Measurements from ENCODE around the gene CFD.

CFD gene

DNA sequence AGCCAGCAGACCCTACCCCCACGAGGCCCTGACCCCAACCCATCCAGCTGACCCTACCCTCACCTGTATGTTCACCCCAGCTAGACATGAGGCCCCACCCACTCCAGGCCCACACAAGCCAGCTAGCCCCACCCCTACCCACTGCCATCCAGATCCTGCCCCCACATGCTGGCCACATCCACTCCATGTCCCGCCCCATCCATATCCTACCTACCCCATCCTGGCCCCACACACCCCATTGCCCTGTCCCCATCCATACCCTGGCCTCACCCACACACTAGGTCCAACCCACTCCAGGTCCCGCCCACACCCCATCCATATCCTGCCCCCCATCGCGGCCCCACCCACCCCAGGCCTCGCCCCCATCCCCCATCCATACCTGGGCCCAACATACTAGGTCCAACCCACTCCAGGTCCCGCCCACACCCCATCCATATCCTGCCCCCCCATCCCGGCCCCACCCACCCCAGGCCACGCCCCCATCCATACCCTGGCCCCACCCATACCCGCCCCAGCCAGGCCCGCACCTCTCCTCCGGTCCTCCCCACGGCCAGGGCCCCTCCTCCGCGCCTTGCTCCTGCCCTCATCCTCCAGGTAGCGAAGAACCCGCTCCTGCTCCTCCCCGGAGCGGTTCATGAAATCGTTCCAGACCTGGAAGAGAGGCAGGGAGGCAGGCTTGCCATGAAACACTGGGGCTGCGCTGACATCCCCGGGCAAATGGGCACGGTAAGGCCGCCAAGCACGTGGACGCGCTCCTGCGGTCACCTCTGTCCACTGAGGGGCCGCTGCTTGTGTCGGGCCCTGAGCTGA is 41.0 kb downstream of the CFD start:
- H3K9me3 ChIP-seq (ENCODE audit: control insufficient read depth, low read depth, low read length) = no peaks in the 10 kb centered on the region
- no peak overlapping the region for H3K4me3 ChIP-seq (ENCODE audit: low read length)
- H3K27ac ChIP-seq (ENCODE audit: low read length) = no peak overlapping the region
- H3K4me1 ChIP-seq (ENCODE audit: control insufficient read depth, low read depth, low read length) = no peaks in the 10 kb centered on the region
- no peaks in the 10 kb centered on the region for H3K36me3 ChIP-seq (ENCODE audit: control insufficient read depth, low read depth, low read length)
- no peak overlapping the region for H3K9ac ChIP-seq (ENCODE audit: low read length)
- H3K27me3 ChIP-seq (ENCODE audit: control insufficient read depth, insufficient read depth, low read length) = no peaks in the 10 kb centered on the region

DNA sequence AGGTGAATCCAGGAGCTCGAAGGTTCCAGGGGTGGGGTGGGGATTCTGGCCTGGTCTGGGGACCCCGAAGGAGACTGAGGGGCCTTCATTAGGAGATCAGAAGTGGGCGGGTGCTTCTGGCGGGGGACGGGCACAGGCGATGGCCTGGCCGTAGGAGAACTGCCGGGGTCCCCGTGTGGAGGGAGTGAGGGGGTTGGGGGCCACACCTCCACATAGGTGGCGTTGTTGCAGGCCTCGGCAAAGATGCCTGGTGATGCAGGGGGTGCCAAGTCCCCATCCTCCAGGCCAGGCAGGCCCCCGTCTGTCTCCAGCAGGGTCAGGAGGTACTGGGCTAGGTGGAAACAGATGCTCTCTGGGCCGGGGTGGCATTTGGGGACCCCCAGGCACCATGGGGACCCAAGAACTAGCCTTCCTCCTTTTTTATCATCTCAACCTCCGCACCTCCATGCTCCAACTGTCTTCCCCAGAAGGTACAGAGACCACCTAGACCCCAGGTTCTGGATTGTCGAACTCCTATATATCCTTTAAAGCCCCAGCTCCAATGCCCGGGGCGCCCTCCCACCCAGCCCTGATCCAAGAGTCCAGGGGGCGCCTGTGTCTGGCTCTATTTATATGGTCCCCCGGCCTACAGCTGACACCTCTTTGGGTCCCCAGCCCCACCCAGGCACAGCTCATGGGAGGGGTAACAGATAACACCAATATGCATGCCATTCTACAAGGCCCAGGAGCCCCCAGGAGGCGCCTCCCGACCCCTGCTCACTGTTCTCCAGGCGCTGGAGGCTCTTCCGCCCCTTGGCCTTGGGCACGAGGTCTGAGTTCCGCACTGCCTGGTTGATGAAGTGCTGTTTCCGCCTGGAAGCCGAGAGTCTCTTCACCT is 42.0 kb downstream of the CFD start:
- H3K9ac ChIP-seq (ENCODE audit: low read length) = no peak overlapping the region
- H3K27ac ChIP-seq (ENCODE audit: low read length) = no peak overlapping the region
- H3K27me3 ChIP-seq (ENCODE audit: control insufficient read depth, insufficient read depth, low read length) = no peaks in the 10 kb centered on the region
- H3K4me3 ChIP-seq (ENCODE audit: low read length) = no peak overlapping the region
- H3K9me3 ChIP-seq (ENCODE audit: control insufficient read depth, low read depth, low read length) = no peaks in the 10 kb centered on the region
- H3K4me1 ChIP-seq (ENCODE audit: control insufficient read depth, low read depth, low read length) = no peaks in the 10 kb centered on the region
- no peaks in the 10 kb centered on the region for H3K36me3 ChIP-seq (ENCODE audit: control insufficient read depth, low read depth, low read length)

DNA sequence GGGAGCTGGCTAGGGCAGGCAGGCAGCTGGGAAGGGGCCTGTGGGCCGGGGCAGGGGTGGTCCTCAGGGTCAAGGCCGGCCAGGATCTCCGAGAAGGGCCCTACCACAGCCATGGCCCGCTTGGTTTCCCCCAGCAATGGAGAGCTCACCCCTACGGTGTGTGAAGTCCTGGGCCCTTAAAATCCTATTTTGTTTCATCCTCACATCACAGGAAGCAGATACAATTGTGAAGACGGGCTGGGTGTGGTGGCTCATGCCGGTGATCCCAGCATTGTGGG is 42.6 kb downstream of the CFD start:
- no peaks in the 10 kb centered on the region for H3K9me3 ChIP-seq (ENCODE audit: control insufficient read depth, low read depth, low read length)
- no peak overlapping the region for H3K9ac ChIP-seq (ENCODE audit: low read length)
- H3K4me3 ChIP-seq (ENCODE audit: low read length) = no peak overlapping the region
- H3K4me1 ChIP-seq (ENCODE audit: control insufficient read depth, low read depth, low read length) = no peaks in the 10 kb centered on the region
- H3K36me3 ChIP-seq (ENCODE audit: control insufficient read depth, low read depth, low read length) = no peaks in the 10 kb centered on the region
- no peak overlapping the region for H3K27ac ChIP-seq (ENCODE audit: low read length)
- H3K27me3 ChIP-seq (ENCODE audit: control insufficient read depth, insufficient read depth, low read length) = no peaks in the 10 kb centered on the region

DNA sequence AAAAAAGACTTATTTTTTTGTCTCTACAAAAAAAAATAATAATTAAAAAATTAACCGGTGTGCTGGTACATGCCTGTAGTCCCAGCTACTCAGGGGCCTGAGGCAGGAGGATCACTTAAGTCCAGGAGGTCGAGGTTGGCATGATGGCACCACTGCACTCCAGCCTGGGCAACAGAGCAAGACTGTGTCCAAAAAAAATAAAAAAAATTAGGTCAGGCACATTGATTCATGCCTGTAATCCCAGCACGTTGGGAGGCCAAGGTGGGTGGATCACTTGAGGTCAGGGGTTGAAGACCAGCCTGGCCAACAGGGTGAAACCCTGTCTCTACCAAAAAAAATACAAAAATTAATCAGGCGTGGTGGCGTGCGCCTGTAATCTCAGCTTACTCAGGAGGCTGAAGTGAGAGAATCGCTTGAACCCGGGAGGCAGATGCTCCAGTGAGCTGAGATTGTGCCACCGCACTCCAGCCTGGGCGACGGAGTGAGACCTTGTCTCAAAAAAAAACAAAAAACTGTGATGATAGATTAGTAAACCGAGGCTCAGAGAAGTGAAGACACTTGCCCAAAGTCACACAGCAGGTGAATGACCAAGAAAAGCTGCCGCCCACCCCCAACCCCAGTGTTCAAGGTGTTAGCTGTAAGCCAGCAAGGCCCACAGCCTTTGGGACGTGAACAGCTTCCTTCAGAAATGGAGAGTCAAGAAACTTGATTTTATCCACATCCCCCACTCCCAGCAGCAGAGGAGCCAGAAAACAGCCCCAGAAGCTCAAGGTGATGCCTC is 43.2 kb downstream of the CFD start:
- Histone ChIP-seq H3K27me3 (ENCODE audit: control insufficient read depth, insufficient read depth, low read length) (no peaks in the 10 kb centered on the region), H3K27ac (ENCODE audit: low read length) (no peak overlapping the region), H3K9ac (ENCODE audit: low read length) (no peak overlapping the region), H3K4me1 (ENCODE audit: control insufficient read depth, low read depth, low read length) (no peaks in the 10 kb centered on the region), H3K9me3 (ENCODE audit: control insufficient read depth, low read depth, low read length) (no peaks in the 10 kb centered on the region), H3K4me3 (ENCODE audit: low read length) (no peak overlapping the region), H3K36me3 (ENCODE audit: control insufficient read depth, low read depth, low read length) (no peaks in the 10 kb centered on the region)

DNA sequence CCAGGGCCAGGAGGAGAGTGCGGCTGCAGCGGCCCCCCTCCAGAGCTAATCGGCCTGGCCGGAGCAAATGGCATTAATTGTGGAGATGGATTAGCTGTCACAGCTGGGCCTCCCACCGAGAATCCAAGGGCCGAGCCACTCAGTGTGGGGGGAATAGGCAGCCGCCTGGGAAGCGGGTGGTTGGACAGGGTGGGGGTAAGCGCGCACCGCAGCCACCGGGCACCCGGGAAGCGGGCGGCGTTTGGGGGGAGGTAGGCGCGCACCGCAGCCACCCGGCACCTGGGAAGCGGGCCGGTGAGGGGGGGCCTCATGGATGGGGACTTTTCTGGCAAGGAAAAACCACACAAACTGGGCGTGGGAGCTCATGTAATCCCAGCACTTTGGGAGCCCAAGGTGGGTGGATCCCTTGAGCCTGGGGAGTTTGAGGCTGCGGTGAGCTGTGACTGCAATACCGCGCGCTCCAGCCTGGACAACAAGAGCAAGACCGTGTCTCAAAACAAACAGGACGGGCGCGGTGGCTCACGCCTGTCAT is 43.9 kb downstream of the CFD start:
- no peaks in the 10 kb centered on the region for H3K4me1 ChIP-seq (ENCODE audit: control insufficient read depth, low read depth, low read length)
- H3K27ac ChIP-seq (ENCODE audit: low read length) = no peak overlapping the region
- H3K4me3 ChIP-seq (ENCODE audit: low read length) = no peak overlapping the region
- no peaks in the 10 kb centered on the region for H3K9me3 ChIP-seq (ENCODE audit: control insufficient read depth, low read depth, low read length)
- no peaks in the 10 kb centered on the region for H3K27me3 ChIP-seq (ENCODE audit: control insufficient read depth, insufficient read depth, low read length)
- H3K36me3 ChIP-seq (ENCODE audit: control insufficient read depth, low read depth, low read length) = no peaks in the 10 kb centered on the region
- no peak overlapping the region for H3K9ac ChIP-seq (ENCODE audit: low read length)

DNA sequence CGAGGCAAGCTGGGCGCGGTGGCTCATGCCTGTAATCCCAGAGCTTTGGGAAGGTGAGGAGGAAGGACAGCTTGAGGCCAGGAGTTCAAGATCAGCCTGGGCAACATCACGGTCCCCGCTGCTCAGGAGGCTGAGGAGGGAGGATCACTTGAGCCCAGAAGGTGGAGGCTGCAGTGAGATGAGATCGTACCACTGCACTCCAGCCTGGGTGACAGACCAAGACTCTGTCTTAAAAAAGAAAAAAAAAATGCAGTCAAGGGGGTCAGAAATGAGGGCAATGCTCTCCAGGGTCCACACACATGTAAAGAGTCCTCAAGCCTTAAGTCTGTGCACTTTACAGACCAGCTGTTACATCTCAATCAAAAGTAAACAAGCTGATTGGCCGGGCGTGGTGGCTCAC is 45.1 kb downstream of the CFD start:
- Histone ChIP-seq H3K27ac (ENCODE audit: low read length) (no peak overlapping the region), H3K9me3 (ENCODE audit: control insufficient read depth, low read depth, low read length) (no peaks in the 10 kb centered on the region), H3K4me3 (ENCODE audit: low read length) (no peak overlapping the region), H3K36me3 (ENCODE audit: control insufficient read depth, low read depth, low read length) (no peaks in the 10 kb centered on the region), H3K9ac (ENCODE audit: low read length) (no peak overlapping the region), H3K27me3 (ENCODE audit: control insufficient read depth, insufficient read depth, low read length) (no peaks in the 10 kb centered on the region), H3K4me1 (ENCODE audit: control insufficient read depth, low read depth, low read length) (no peaks in the 10 kb centered on the region)

DNA sequence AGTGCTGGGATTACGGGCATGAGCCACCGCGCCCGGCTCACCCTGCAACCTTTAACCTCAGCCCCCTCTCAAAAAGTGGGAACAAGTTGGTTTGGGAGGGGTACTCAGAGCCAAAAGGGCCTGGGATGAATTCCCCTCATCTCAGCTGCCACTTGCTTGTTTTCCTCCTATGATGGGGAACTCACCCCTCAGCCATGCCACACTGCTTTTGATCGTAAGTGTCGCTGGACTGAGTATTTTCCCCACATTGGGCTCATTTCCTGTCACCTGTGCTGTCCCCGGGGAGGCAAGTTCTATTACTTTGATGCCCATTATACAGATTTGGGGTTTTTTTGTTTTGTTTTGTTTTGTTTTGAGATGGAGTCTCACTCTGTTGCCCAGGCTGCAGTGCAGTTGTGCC is 47.0 kb downstream of the CFD start:
- Histone ChIP-seq H3K27me3 (ENCODE audit: control insufficient read depth, insufficient read depth, low read length) (no peaks in the 10 kb centered on the region), H3K9me3 (ENCODE audit: control insufficient read depth, low read depth, low read length) (no peaks in the 10 kb centered on the region), H3K4me1 (ENCODE audit: control insufficient read depth, low read depth, low read length) (no peaks in the 10 kb centered on the region), H3K4me3 (ENCODE audit: low read length) (no peak overlapping the region), H3K36me3 (ENCODE audit: control insufficient read depth, low read depth, low read length) (no peaks in the 10 kb centered on the region), H3K9ac (ENCODE audit: low read length) (no peak overlapping the region), H3K27ac (ENCODE audit: low read length) (no peak overlapping the region)

DNA sequence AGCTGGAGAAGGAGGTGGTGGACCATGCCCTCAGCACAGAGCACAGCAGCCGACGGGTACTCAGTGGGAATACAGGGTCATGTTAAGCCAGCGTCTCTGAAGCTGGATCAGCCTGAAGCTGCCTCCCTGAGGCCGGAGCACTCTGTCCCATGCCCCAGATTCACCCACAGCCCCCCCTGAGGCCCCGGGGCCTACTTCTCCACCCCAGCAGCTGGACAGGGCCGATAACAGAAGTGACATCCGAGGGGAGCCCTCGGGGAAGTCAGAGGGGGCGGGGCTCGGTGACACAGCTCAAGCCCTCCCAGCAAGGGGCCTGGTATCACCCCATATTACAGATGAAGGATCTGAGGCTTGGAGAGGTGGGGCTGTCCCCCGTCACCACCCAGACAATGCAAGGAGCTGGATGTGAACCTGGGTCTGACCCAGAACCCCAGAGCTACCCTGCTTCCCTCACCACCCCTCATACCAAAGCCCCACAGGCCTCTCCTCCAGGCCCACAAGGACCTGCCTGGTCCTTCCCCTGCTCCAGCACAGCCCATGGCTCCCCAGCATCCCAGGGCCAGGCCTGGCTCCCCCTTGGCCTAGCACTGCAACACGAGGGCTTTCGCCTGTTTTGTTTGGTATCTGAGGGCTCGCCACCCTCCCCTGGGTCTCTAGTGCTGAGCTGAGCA is 47.9 kb downstream of the CFD start:
- H3K27ac ChIP-seq (ENCODE audit: low read length) = no peak overlapping the region

DNA sequence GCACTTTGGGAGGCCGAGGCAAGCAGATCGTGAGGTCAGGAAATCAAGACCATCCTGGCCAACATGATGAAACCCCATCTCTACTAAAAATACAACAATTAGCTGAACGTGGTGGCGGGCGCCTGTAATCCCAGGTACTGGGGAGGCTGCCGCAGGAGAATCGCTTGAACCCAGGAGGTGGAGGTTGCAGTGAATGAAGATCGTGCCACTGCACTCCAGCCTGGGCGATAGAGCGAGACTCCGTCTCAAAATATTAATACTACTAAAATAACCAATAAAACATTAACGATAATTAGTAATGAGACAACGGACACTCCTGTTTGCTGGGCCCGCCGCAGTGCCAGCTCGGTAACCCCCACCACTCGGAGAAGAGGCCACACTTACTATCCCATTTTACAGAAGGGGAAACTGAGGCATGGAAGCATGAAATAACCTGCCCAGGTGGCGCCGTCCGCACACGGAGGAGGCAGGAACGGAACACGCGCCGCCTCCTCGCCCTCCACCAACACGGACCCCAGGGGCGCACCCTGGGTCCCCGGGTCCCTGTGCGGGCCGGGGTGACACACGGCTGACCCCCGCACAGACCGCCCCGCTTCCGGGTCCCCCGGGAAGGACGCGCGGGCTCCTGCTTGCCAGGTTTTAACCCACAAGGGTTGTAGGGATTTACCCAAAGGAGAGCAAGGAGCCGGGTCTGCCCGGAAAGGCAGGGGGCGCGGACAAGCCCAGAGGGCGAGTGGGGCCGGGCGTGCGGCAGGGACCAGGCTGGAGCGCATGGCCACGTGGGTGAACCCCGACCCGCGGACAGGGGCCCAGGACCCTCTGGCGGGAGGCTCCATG is 52.0 kb downstream of the CFD start:
- Histone ChIP-seq H3K27me3 (ENCODE audit: control insufficient read depth, insufficient read depth, low read length) (peaks cover 20% of the 10 kb centered on the region), H3K36me3 (ENCODE audit: control insufficient read depth, low read depth, low read length) (no peaks in the 10 kb centered on the region), H3K9ac (ENCODE audit: low read length) (no peak overlapping the region), H3K4me1 (ENCODE audit: control insufficient read depth, low read depth, low read length) (no peaks in the 10 kb centered on the region), H3K9me3 (ENCODE audit: control insufficient read depth, low read depth, low read length) (no peaks in the 10 kb centered on the region), H3K27ac (ENCODE audit: low read length) (no peak overlapping the region), H3K4me3 (ENCODE audit: low read length) (no peak overlapping the region)

More for the DNA sequence above, 47.9 kb downstream of the CFD start:
- no peak overlapping the region for H3K9ac ChIP-seq (ENCODE audit: low read length)
- H3K4me1 ChIP-seq (ENCODE audit: control insufficient read depth, low read depth, low read length) = no peaks in the 10 kb centered on the region
- H3K27me3 ChIP-seq (ENCODE audit: control insufficient read depth, insufficient read depth, low read length) = no peaks in the 10 kb centered on the region
- H3K4me3 ChIP-seq (ENCODE audit: low read length) = no peak overlapping the region
- H3K9me3 ChIP-seq (ENCODE audit: control insufficient read depth, low read depth, low read length) = no peaks in the 10 kb centered on the region
- H3K36me3 ChIP-seq (ENCODE audit: control insufficient read depth, low read depth, low read length) = no peaks in the 10 kb centered on the region

DNA sequence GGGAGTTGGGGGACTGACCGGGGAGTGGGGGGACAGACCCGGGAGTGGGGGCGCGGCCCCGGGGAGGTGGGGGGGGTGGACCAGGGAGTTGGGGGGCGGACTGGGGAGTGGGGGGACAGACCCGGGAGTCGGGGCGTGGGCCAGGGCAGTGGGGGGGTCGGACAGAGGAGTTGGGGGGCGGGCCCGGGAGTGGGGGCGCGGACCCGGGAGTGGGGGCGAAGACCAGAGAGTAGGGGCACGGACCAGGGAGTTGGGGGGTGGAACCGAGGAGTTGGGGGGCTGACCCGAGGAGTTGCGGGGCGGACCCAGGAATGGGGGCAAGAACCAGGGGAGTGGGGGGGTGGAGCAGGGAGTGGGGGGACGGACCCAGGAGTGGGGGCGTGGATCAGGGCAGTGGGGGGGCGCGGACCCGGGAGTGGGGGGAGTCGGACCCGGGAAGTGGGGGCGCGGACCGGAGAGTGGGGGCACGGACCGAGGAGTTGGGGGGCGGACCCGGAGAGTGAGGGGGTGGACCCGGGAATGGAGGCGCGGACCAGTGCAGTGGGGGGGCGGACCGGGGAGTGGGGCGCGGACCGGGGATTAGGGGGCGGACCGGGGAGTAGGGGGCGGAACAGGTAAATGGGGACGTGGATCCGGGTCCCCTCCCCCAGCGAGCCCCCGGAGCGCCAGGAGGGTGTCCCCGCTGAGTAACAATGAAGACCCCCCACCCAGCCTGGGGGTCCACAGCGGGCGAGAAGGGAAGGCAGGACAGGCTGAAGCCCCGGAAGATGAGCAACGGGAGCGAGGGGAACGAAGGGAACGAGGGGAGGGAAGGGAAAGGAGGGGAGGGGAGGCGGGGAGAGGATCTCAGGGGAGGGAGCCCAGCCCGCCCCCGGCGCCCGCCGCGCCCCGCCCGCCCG is 53.0 kb downstream of the CFD start:
- Histone ChIP-seq H3K9me3 (ENCODE audit: control insufficient read depth, low read depth, low read length) (no peaks in the 10 kb centered on the region), H3K4me1 (ENCODE audit: control insufficient read depth, low read depth, low read length) (no peaks in the 10 kb centered on the region), H3K9ac (ENCODE audit: low read length) (no peak overlapping the region), H3K27me3 (ENCODE audit: control insufficient read depth, insufficient read depth, low read length) (peaks cover 30% of the 10 kb centered on the region), H3K36me3 (ENCODE audit: control insufficient read depth, low read depth, low read length) (no peaks in the 10 kb centered on the region), H3K4me3 (ENCODE audit: low read length) (peak overlapping the region; percentile 68), H3K27ac (ENCODE audit: low read length) (no peak overlapping the region)
